Measurements from ENCODE around the gene ADCY6. TPM values are rescaled to one million over a fixed set of nuclear protein-coding genes. Genes with fewer than 3 reads are reported as not detected.

The ADCY6 gene
- total RNA-seq, 1 experiment from 2014 or later: 24.1 TPM

DNA sequence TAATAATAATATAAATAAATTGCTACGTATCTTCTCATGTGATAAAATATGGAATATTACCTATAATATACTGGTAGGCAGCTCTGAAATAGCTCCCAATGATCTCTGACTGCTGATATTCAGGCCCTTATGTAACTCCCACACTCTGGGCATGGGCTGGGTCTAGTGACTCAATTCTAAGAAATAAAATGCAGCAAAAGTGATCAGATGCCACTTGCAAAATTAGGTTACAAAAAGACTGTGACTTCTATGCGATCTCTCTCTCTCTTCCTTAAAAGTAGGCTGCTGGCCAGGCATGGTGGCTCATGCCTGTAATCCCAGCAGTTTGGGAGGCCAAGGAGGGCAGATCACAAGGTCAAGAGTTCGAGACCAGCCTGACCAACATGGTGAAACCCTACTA, 19.1 kb upstream of the ADCY6 start:
- in situ Hi-C loops (cut with HindIII; ENCODE audit: low pct_unique_long_range_greater_than_20kb, low sequenced_read_pairs) (no loop called here), intact Hi-C loops (cut with micrococcal nuclease; ENCODE audit: unreplicated experiment) (no loop called here)
- Histone ChIP-seq H3K36me3 (ENCODE audit: control insufficient read depth, insufficient read depth, low read length) (no peaks in the 10 kb centered on the region), H3K9me3 (ENCODE audit: control insufficient read depth, insufficient read depth, low read depth, low read length) (no peaks in the 10 kb centered on the region), H3K27me3 (ENCODE audit: control insufficient read depth, insufficient read depth, low read length) (no peaks in the 10 kb centered on the region), H3K27ac (ENCODE audit: low read length) (no peak overlapping the region), H3K4me1 (ENCODE audit: control insufficient read depth, insufficient read depth, low read length) (peaks cover 6% of the 10 kb centered on the region), H3K4me3 (ENCODE audit: low read depth in 2 of 2, low read length in 2 of 2) (no peak overlapping the region)
- POLR2A ChIA-PET: no interaction called here
- CTCF ChIA-PET: no interaction called here
- DNase-seq (ENCODE audit: low read depth, low spot score) (no peak), ATAC-seq (no peak)
- no peak for TF ChIP-seq TCF7L2 (IDR thresholded peaks at IDR 0.05; ENCODE audit: low read depth, low read length)
- TF ChIP-seq, protein P1, sequence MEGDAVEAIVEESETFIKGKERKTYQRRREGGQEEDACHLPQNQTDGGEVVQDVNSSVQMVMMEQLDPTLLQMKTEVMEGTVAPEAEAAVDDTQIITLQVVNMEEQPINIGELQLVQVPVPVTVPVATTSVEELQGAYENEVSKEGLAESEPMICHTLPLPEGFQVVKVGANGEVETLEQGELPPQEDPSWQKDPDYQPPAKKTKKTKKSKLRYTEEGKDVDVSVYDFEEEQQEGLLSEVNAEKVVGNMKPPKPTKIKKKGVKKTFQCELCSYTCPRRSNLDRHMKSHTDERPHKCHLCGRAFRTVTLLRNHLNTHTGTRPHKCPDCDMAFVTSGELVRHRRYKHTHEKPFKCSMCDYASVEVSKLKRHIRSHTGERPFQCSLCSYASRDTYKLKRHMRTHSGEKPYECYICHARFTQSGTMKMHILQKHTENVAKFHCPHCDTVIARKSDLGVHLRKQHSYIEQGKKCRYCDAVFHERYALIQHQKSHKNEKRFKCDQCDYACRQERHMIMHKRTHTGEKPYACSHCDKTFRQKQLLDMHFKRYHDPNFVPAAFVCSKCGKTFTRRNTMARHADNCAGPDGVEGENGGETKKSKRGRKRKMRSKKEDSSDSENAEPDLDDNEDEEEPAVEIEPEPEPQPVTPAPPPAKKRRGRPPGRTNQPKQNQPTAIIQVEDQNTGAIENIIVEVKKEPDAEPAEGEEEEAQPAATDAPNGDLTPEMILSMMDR (IDR thresholded peaks at IDR 0.05): no peak
- TF ChIP-seq POLR2AphosphoS5 (IDR thresholded peaks at IDR 0.05; ENCODE audit: low read depth, low read length): no peak
- TF ChIP-seq SIN3A (IDR thresholded peaks at IDR 0.05; ENCODE audit: borderline replicate concordance, insufficient read depth, low read depth, low read length): no peak
- TF ChIP-seq, protein P2, sequence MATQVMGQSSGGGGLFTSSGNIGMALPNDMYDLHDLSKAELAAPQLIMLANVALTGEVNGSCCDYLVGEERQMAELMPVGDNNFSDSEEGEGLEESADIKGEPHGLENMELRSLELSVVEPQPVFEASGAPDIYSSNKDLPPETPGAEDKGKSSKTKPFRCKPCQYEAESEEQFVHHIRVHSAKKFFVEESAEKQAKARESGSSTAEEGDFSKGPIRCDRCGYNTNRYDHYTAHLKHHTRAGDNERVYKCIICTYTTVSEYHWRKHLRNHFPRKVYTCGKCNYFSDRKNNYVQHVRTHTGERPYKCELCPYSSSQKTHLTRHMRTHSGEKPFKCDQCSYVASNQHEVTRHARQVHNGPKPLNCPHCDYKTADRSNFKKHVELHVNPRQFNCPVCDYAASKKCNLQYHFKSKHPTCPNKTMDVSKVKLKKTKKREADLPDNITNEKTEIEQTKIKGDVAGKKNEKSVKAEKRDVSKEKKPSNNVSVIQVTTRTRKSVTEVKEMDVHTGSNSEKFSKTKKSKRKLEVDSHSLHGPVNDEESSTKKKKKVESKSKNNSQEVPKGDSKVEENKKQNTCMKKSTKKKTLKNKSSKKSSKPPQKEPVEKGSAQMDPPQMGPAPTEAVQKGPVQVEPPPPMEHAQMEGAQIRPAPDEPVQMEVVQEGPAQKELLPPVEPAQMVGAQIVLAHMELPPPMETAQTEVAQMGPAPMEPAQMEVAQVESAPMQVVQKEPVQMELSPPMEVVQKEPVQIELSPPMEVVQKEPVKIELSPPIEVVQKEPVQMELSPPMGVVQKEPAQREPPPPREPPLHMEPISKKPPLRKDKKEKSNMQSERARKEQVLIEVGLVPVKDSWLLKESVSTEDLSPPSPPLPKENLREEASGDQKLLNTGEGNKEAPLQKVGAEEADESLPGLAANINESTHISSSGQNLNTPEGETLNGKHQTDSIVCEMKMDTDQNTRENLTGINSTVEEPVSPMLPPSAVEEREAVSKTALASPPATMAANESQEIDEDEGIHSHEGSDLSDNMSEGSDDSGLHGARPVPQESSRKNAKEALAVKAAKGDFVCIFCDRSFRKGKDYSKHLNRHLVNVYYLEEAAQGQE (IDR thresholded peaks at IDR 0.05; ENCODE audit: insufficient read depth in 1 of 2, low read depth in 2 of 2, low read length in 1 of 2): no peak
- BruUV-seq (replicated peaks): no TSS peak

DNA sequence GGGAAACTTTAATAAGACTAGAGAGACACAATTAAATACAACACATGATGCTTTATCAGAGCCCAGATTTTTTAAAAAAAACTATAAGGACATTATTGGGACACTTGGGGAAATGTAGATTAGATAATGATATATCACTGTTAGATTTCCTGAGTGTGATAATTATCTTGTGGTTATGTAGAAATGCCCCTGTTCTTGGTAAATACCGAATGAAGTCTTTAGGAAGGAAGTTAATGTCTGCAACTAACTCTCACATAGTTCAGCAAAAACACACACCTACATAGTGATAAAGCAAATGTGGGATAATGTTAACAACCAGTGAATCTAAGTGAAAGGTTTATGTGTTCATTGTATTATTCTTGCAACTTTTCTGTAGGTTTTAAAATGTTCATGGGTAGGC, 14.8 kb upstream of the ADCY6 start:
- in situ Hi-C loops (cut with HindIII; ENCODE audit: low pct_unique_long_range_greater_than_20kb, low sequenced_read_pairs) (no loop called here), intact Hi-C loops (cut with micrococcal nuclease; ENCODE audit: unreplicated experiment) (no loop called here)
- Histone ChIP-seq H3K4me1 (ENCODE audit: control insufficient read depth, insufficient read depth, low read length) (no peaks in the 10 kb centered on the region), H3K27ac (ENCODE audit: low read length) (no peak overlapping the region), H3K27me3 (ENCODE audit: control insufficient read depth, insufficient read depth, low read length) (no peaks in the 10 kb centered on the region), H3K4me3 (ENCODE audit: low read depth in 2 of 2, low read length in 2 of 2) (no peak overlapping the region), H3K36me3 (ENCODE audit: control insufficient read depth, insufficient read depth, low read length) (no peaks in the 10 kb centered on the region), H3K9me3 (ENCODE audit: control insufficient read depth, insufficient read depth, low read depth, low read length) (no peaks in the 10 kb centered on the region)
- DNase-seq (ENCODE audit: low read depth, low spot score) (no peak), ATAC-seq (no peak)
- TF ChIP-seq, protein P1 (IDR thresholded peaks at IDR 0.05): no peak
- TF ChIP-seq POLR2AphosphoS5 (IDR thresholded peaks at IDR 0.05; ENCODE audit: low read depth, low read length) (no peak), SIN3A (IDR thresholded peaks at IDR 0.05; ENCODE audit: borderline replicate concordance, insufficient read depth, low read depth, low read length) (no peak), TCF7L2 (IDR thresholded peaks at IDR 0.05; ENCODE audit: low read depth, low read length) (no peak)
- TF ChIP-seq, protein P2 (IDR thresholded peaks at IDR 0.05; ENCODE audit: insufficient read depth in 1 of 2, low read depth in 2 of 2, low read length in 1 of 2): no peak
- ChIA-PET CTCF (no interaction called here), POLR2A (no interaction called here)
- BruUV-seq (replicated peaks): no TSS peak
